K562 (cell line): ENCODE results near the gene CALML6. TPM values are rescaled to one million over a fixed set of nuclear protein-coding genes. Genes with fewer than 3 reads are reported as not detected.

Experiments used
- CBFA2T2 ChIP-seq: fragments of 450-650 bp; conservative IDR thresholded peaks from 2 replicates; pipeline ENCODE4 v1.6.1; 2017; ENCODE audit warnings: mild to moderate bottlenecking
- CHD1 ChIP-seq: fragments of 200-600 bp; sonication (generic); IDR thresholded peaks from one replicate; pipeline ENCODE4 v1.6.1; 2012; ENCODE audit warnings: mild to moderate bottlenecking, moderate library complexity, low read length, inconsistent platforms
- GABPA ChIP-seq: fragments of 200-800 bp; sonication (Bioruptor generic); conservative IDR thresholded peaks from 2 replicates; pipeline ENCODE4 v1.6.1; 2016; ENCODE audit warnings: low read depth, missing genetic modification characterization, missing compliant biosample characterization
- HDAC8 ChIP-seq: fragments of 450-650 bp; IDR thresholded peaks from 2 replicates; pipeline ENCODE4 v1.6.1; 2016; ENCODE audit warnings: mild to moderate bottlenecking, missing genetic modification characterization, moderate library complexity, missing compliant biosample characterization
- HNRNPH1 ChIP-seq: fragments of 200-400 bp; formaldehyde crosslinking; optimal IDR thresholded peaks from 2 replicates; pipeline ENCODE3; 2017; ENCODE audit warnings: low read depth, mild to moderate bottlenecking, low read length, moderate library complexity
- NBN ChIP-seq: fragments of 450-650 bp; IDR thresholded peaks from 2 replicates; pipeline ENCODE4 v1.6.1; 2016; ENCODE audit warnings: low read depth, mild to moderate bottlenecking
- NFRKB ChIP-seq: fragments of 450-650 bp; IDR thresholded peaks from 2 replicates; pipeline ENCODE4 v1.6.1; 2016; ENCODE audit warnings: low read depth
- PHF20 ChIP-seq: fragments of 450-650 bp; IDR thresholded peaks from 2 replicates; pipeline ENCODE4 v1.6.1; 2018; ENCODE audit not compliant: partially characterized antibody
- RBM17 ChIP-seq: fragments of 200-400 bp; formaldehyde crosslinking; IDR thresholded peaks from 2 replicates; pipeline ENCODE4 v1.6.1; 2017; ENCODE audit warnings: low read depth, mild to moderate bottlenecking, low read length, borderline replicate concordance
- SAFB ChIP-seq: fragments of 200-400 bp; formaldehyde crosslinking; IDR thresholded peaks from 2 replicates; pipeline ENCODE4 v1.6.1; 2017; ENCODE audit warnings: low read depth, low read length, borderline replicate concordance
- SMAD3 ChIP-seq: fragments of 450-650 bp; formaldehyde crosslinking; conservative IDR thresholded peaks from 2 replicates; pipeline ENCODE4 v1.4.0; 2020; ENCODE audit warnings: mild to moderate bottlenecking
- SOX6 ChIP-seq: fragments of 450-650 bp; IDR thresholded peaks from 2 replicates; pipeline ENCODE4 v1.6.1; 2014; ENCODE audit warnings: mild to moderate bottlenecking
- THRB ChIP-seq: fragments of 450-650 bp; formaldehyde crosslinking; conservative IDR thresholded peaks from 2 replicates; pipeline ENCODE4 v1.4.0; 2022; ENCODE audit warnings: mild to moderate bottlenecking, missing genetic modification characterization
- ZNF175 ChIP-seq: fragments of 200-800 bp; sonication (Bioruptor generic); IDR thresholded peaks from 2 replicates; pipeline ENCODE4 v1.6.1; 2016; ENCODE audit warnings: low read depth, mild to moderate bottlenecking, missing genetic modification characterization, missing compliant biosample characterization
- ZNF766 ChIP-seq: fragments of 200-800 bp; sonication (Bioruptor generic); conservative IDR thresholded peaks from 2 replicates; pipeline ENCODE4 v1.6.1; 2016; ENCODE audit warnings: missing genetic modification characterization, missing compliant biosample characterization
- ZNF778 ChIP-seq: fragments of 450-650 bp; formaldehyde crosslinking; IDR thresholded peaks from 2 replicates; pipeline ENCODE4 v1.4.0; 2020; ENCODE audit warnings: mild to moderate bottlenecking, moderate library complexity
- polyA plus RNA-seq, 8 experiments: library from polyadenylated mRNA; depleted of rRNA in 4 of 8; stranded (reverse) in 5 of 8; unstranded in 3 of 8; fragments of >200 nt; fragmentation: Nextera tagmentation in 2 of 8; fragmentation: Illumina TruSeq in 1 of 8; extraction: Ambion mirVana in 2 of 8; extraction: Trizol in 1 of 8; gene quantifications; 2 replicates each; pipeline versions ENCODE4 v1.2.1 to v1.2.3, GENCODE V29; 2011 to 2014; ENCODE audit warnings: inconsistent platforms in 1 of 8, missing spikeins in 1 of 8
- total RNA-seq, 7 experiments: library from RNA; depleted of rRNA in 6 of 7; stranded (reverse); fragments of >200 nt in 6 of 7; fragmentation: Illumina TruSeq in 2 of 7; extraction: Trizol in 2 of 7; gene quantifications; 2 replicates each; pipeline versions ENCODE4 v1.2.1 to v1.2.3, GENCODE V29; 2011 to 2021; ENCODE audit warnings: low replicate concordance in 1 of 7
- TF ChIP-seq, protein P1 (sequence below): fragments of 450-650 bp; IDR thresholded peaks from 2 replicates; pipeline ENCODE4 v1.6.1; 2018; ENCODE audit not compliant: partially characterized antibody
- TF ChIP-seq, protein P2 (sequence below): fragments of 200-800 bp; sonication (Bioruptor generic); IDR thresholded peaks from 2 replicates; pipeline ENCODE4 v1.6.1; 2016; ENCODE audit warnings: missing genetic modification characterization, missing compliant biosample characterization

The CALML6 gene
- total and polyA plus RNA-seq, 9 of the 15 experiments (the other 6 are each of a cell fraction or from before 2014, with no cell fraction given): 0.14 TPM; not detected in 8

DNA sequence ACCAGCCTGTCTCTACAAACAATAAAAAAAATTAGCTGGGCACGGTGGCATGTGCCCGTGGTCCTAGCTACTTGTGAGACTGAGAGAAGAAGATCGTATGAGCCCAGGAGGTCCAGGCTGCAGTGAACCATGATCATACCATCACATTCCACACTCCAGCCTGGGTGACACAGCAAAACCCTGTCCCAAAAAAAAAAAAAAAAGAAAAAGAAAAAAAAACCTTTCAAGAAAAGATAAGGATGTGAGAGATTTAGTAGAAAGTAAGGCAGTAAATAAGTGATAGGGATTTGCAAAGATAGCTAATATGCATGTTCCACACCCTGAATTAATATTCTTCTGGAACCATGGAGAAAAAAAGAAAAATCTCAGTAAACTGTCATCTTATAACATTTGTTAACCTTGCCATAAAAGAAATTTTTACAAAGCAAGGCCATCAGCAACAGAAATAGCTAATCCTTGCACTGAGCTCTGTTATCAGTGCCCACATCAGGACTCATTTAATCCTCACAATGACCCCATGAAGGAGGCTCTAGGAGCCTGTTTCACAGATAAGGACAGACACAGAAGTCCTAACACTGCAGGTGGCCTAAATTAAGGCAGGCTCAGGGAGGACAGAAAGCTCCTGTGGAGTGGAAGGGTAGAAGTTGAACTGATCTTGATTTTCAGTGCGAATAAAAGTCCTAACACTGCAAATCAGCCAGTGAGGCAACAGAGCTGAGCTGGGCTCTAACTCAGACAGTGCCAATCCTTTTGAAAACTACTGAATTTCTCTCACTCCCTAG is 31.8 kb upstream of the CALML6 start (continued):
- TF ChIP-seq SAFB (no peak), GABPA (tag) (no peak), NBN (peak; percentile 75; the same call in 1 of the 2 replicates), ZNF778 (no peak), HDAC8 (tag) (no peak), SMAD3 (no peak), RBM17 (no peak), HNRNPH1 (no peak), THRB (CRISPR knock-in tag) (no peak), ZNF766 (CRISPR knock-in tag) (peak; percentile 57), CHD1 (no peak), NFRKB (no peak), ZNF175 (no peak), SOX6 (peak; percentile 93), PHF20 (no peak), CBFA2T2 (peak; percentile 93)
- TF ChIP-seq, protein P1, sequence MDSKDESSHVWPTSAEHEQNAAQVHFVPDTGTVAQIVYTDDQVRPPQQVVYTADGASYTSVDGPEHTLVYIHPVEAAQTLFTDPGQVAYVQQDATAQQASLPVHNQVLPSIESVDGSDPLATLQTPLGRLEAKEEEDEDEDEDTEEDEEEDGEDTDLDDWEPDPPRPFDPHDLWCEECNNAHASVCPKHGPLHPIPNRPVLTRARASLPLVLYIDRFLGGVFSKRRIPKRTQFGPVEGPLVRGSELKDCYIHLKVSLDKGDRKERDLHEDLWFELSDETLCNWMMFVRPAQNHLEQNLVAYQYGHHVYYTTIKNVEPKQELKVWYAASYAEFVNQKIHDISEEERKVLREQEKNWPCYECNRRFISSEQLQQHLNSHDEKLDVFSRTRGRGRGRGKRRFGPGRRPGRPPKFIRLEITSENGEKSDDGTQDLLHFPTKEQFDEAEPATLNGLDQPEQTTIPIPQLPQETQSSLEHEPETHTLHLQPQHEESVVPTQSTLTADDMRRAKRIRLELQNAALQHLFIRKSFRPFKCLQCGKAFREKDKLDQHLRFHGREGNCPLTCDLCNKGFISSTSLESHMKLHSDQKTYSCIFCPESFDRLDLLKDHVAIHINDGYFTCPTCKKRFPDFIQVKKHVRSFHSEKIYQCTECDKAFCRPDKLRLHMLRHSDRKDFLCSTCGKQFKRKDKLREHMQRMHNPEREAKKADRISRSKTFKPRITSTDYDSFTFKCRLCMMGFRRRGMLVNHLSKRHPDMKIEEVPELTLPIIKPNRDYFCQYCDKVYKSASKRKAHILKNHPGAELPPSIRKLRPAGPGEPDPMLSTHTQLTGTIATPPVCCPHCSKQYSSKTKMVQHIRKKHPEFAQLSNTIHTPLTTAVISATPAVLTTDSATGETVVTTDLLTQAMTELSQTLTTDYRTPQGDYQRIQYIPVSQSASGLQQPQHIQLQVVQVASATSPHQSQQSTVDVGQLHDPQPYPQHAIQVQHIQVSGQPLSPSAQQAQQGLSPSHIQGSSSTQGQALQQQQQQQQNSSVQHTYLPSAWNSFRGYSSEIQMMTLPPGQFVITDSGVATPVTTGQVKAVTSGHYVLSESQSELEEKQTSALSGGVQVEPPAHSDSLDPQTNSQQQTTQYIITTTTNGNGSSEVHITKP: no peak
- TF ChIP-seq, protein P2, sequence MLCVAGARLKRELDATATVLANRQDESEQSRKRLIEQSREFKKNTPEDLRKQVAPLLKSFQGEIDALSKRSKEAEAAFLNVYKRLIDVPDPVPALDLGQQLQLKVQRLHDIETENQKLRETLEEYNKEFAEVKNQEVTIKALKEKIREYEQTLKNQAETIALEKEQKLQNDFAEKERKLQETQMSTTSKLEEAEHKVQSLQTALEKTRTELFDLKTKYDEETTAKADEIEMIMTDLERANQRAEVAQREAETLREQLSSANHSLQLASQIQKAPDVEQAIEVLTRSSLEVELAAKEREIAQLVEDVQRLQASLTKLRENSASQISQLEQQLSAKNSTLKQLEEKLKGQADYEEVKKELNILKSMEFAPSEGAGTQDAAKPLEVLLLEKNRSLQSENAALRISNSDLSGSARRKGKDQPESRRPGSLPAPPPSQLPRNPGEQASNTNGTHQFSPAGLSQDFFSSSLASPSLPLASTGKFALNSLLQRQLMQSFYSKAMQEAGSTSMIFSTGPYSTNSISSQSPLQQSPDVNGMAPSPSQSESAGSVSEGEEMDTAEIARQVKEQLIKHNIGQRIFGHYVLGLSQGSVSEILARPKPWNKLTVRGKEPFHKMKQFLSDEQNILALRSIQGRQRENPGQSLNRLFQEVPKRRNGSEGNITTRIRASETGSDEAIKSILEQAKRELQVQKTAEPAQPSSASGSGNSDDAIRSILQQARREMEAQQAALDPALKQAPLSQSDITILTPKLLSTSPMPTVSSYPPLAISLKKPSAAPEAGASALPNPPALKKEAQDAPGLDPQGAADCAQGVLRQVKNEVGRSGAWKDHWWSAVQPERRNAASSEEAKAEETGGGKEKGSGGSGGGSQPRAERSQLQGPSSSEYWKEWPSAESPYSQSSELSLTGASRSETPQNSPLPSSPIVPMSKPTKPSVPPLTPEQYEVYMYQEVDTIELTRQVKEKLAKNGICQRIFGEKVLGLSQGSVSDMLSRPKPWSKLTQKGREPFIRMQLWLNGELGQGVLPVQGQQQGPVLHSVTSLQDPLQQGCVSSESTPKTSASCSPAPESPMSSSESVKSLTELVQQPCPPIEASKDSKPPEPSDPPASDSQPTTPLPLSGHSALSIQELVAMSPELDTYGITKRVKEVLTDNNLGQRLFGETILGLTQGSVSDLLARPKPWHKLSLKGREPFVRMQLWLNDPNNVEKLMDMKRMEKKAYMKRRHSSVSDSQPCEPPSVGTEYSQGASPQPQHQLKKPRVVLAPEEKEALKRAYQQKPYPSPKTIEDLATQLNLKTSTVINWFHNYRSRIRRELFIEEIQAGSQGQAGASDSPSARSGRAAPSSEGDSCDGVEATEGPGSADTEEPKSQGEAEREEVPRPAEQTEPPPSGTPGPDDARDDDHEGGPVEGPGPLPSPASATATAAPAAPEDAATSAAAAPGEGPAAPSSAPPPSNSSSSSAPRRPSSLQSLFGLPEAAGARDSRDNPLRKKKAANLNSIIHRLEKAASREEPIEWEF (CRISPR knock-in tag): no peak
